NAMALWA (cell line): ENCODE measurements around the gene CHST15.
A peak's percentile ranks its signal among the peaks of the same experiment; 100 is the strongest.

Experiments used
- DNase-seq: peaks from one replicate; pipeline ENCODE4 v3.0.0-alpha.2; 2015; ENCODE audit warnings: low spot score

Gene CHST15

GRCh38 chr10:124011464-124011863 lies 81.9 kb downstream of the CHST15 start:
- no peak for DNase-seq

GRCh38 chr10:124010563-124011131 lies 82.8 kb downstream of the CHST15 start:
- no peak for DNase-seq

- DNase-seq, result no peak
Measured at GRCh38 chr10:124010024-124010423, 83.4 kb downstream of the CHST15 start.

DNA sequence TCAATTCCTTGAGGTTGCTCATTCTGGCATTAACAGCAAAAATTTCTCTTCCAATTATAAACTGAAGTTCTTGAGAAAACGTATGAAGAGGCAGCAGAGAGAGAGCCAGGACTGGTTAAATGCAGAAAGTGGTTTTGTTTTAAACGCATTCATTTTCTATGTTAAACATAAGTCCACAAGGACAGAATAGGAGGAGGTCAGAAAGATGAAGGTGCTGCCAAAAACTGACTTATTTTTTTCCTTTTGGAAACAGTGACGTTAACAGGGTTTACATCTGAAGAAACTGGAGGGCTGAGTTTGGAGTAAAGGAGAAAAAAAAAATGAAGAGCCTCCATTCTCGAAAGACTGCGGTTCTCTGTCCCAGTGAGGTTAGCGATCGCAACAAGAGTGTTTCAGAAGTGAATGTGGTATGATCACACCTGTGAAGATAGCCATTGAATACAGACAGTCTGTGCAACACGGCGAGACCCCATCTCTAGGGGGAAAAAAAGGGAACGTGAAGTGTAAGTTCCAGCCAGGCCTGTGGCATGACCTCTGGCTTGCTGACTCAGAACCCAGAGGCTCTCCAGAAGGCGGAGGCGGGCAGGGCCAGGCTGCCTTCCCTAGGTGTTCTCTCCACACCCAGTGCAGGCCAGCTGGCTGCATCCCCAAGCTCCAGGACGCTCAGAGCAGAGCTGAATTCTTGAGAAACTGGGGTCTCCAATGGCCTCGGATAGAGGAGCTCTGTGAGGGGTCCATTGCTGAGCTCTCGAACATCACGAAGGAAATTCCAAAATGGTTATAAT lies 84.0 kb downstream of the CHST15 start:
- DNase-seq, result no peak

DNA sequence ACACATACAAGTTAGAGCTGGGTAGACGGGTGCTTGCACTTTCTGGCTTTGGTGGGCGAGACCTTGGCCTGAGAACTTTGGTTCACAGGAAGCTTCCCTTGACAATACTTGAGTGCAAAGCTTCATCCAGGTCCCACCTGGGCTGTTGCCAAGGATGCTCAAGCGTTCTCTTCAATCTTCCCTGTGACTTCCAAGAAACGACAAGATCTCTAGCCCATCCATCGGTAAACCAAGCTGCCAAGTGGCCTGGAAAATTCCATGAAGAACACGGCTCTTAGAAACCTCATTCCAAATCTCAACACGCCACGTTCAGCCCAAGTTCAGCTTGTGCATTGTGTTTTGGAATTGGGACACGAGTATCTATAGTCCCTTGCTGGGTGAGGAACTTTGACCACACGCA lies 84.7 kb downstream of the CHST15 start:
- DNase-seq, result no peak

DNA sequence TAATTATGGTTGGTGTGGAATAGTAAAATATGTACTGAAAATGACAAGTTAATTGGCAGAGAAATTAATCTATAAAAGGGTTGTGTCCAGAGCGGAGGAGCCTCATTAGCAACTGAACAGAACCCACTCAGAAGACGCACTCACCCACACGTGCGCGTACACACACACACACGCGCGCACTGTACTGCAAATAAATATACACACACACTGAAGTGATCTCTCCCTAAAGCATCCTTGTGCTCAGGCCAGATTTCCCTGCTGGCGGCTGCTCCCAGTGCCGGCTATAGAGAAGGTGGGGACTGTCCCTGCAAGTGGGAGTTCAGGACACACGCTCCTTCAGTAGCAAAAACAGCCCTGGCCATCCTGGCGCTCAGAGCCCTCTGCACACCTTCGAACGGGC lies 85.2 kb downstream of the CHST15 start:
- DNase-seq, result no peak

GRCh38 chr10:124007773-124008145 lies 85.6 kb downstream of the CHST15 start:
- DNase-seq, result no peak

DNA sequence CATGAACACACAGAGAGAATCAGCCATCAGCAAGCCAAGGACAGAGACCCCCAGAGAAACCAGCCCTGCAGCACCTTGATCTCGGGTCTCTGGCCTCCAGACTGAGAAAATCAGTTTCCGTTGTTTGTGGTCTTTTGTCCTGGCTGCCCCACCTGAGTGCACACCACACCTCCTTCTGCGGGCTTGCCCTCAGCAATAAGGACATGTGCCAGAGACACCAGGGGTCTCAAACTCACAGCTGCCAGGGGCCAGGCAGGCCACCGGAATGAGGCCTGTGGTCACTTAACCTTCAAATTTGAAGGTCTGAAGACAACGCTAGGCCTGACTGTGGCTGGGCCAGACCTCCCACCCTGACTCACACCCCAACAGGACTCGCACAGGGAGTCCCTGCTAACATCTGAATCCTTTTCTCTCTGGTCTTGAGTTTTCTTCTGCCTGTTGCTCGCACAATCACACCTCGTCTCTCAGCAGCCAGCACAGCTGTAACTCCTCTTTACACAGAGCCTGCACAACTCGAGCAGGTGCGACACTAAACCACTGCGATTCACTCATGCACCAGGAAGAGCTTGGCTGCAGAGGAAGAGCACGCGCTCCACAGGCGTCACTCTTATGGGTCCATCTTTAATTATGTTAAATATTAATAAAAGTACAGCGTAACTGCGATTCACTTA lies 86.2 kb downstream of the CHST15 start:
- DNase-seq, result no peak

DNA sequence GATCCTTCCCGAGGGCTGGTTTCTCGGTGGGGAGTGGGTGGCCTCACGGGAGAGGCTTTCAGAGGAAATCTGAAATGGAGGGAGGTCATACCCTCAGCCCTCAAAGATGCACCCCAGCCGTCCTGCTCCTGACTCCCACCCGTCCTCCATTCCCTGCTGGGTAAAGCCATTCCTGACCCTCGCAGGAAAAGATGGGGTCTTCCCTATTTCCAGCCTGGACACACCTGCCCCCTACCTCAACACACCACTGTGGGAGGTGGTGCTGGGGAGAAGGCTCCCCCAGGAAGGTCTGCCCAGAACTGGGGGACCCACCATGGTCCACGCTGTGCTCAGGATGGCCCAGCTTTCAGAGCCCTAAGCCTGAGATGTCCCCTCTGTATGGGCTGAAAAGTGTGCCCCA lies 86.9 kb downstream of the CHST15 start:
- no peak for DNase-seq

GRCh38 chr10:124005991-124006392 lies 87.4 kb downstream of the CHST15 start:
- no peak for DNase-seq

DNA sequence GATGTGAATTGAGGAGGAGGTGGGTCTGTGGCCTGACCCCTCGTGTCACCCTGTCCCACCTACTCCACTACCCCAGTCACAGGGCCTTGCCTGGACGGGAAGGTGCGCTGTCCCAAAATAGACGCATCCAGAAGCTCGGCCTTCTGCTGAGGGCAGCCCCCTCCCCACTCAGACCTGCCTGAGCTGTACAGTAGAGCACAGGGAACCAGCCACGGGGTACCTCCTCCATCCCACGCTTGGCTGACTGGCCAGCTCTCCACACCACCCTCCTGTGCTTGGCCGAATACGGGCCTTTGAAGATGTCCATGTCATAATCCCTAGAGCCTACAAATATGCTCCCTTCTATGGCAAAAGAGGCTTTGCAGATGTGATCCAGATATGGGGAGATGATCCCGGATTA lies 88.3 kb downstream of the CHST15 start:
- DNase-seq, result no peak

DNA sequence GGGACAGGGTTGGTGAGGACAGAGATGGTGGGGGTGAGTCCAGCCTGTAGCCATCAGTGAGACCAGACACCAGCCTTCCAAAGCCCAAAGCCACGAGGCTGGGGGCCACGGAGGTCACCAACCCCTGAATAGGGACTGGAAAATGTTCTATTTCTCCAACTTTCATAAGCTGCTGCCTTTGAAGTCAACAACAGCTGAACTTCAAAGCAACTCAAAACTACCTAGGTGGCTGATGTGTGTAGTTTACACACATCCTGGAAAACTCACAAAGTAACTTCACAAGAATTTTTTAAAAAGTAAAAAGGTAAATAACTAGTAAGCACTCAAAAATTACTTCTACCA lies 88.8 kb downstream of the CHST15 start:
- DNase-seq, result no peak

- DNase-seq, result no peak
Measured at GRCh38 chr10:124003871-124004662, 89.3 kb downstream of the CHST15 start.

GRCh38 chr10:124003481-124003870 lies 89.9 kb downstream of the CHST15 start:
- no peak for DNase-seq

GRCh38 chr10:124003070-124003419 lies 90.4 kb downstream of the CHST15 start:
- DNase-seq, result no peak

DNA sequence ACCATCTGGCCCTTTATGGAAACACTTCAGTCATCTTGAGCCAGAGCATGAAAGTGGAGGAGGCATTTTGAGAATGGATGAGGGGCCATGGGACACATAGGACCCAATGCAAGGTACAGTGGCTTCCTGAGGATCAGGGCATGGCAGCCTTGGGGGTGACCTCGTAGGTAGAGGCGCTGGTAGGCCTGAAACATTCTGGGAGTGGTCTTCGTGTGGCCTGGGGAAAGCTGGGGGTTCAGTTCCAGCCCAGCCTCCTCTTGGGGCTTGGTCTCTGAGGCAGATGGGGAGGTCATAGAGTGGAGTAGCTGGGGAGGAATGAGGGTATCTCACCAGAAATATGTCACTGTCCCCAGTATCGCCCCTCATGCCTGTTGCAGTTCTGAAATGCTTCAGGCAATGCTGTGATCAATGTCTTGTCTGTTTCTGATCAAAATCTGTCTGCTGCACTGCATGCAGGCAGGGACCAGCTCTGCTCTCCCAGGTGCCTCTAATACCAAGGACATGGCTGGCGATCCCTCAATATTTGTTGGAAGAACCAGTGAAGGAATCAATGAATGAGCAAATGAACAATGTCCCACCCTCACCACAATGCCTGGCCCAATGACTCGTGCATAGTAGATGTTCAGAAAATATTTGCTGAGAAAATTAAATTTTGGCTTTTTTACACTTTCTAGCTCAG lies 90.9 kb downstream of the CHST15 start:
- DNase-seq, result no peak

GRCh38 chr10:124001391-124002148 lies 91.8 kb downstream of the CHST15 start:
- no peak for DNase-seq

GRCh38 chr10:124000792-124001201 lies 92.6 kb downstream of the CHST15 start:
- DNase-seq, result no peak

- no peak for DNase-seq
Measured at GRCh38 chr10:123999956-124000615, 93.3 kb downstream of the CHST15 start.

- DNase-seq, result peak; percentile 17
Measured at GRCh38 chr10:123999261-123999660, 94.1 kb downstream of the CHST15 start.
